NCI-H1417 (cell line): ENCODE measurements around the gene CGN.

Experiments used
- DNase-seq, 3 experiments: peaks; one replicate each; lab custom pipeline; 2025; lab: John Stamatoyannopoulos, UW

The CGN gene

GRCh38 chr1:151499930-151500329, 11.3 kb upstream of the CGN start:
- DNase-seq, result no peak

GRCh38 chr1:151501474-151501873, 9.7 kb upstream of the CGN start:
- DNase-seq, result no peak

GRCh38 chr1:151502035-151502700, 9.0 kb upstream of the CGN start:
- DNase-seq, result no peak

- DNase-seq, result no peak
Observed at GRCh38 chr1:151502859-151503780, 8.1 kb upstream of the CGN start.

- no peak for DNase-seq
Observed at GRCh38 chr1:151504252-151504651, 6.9 kb upstream of the CGN start.

- DNase-seq, result peak in 1 of 3 experiments; percentile 17
Observed at GRCh38 chr1:151504759-151505158, 6.4 kb upstream of the CGN start.

- no peak for DNase-seq
Observed at GRCh38 chr1:151508833-151509232, 2.4 kb upstream of the CGN start.

GRCh38 chr1:151509350-151510019, 1.7 kb upstream of the CGN start:
- DNase-seq, result no peak

GRCh38 chr1:151510020-151510405, 1.2 kb upstream of the CGN start:
- DNase-seq, result peak in 1 of 3 experiments; percentile 37

GRCh38 chr1:151510614-151510956, 602 bp upstream of the CGN start:
- no peak for DNase-seq

GRCh38 chr1:151511636-151512215, 539 bp downstream of the CGN start:
- peak; percentile 66 to 86 (median 85) for DNase-seq

- DNase-seq, result peak in 1 of 3 experiments; percentile 51
Observed at GRCh38 chr1:151512326-151512725, 1.1 kb downstream of the CGN start.

GRCh38 chr1:151512801-151513625, 1.8 kb downstream of the CGN start:
- DNase-seq, result peak in 2 of 3 experiments; percentile 32 to 54

- DNase-seq, result peak in 1 of 3 experiments; percentile 41
Observed at GRCh38 chr1:151513626-151514121, 2.5 kb downstream of the CGN start.

- peak in 1 of 3 experiments; percentile 34 for DNase-seq
Observed at GRCh38 chr1:151514366-151514765, 3.2 kb downstream of the CGN start.

- DNase-seq, result no peak
Observed at GRCh38 chr1:151515265-151515664, 4.1 kb downstream of the CGN start.

GRCh38 chr1:151516031-151516511, 4.9 kb downstream of the CGN start:
- DNase-seq, result no peak

- DNase-seq, result no peak
Observed at GRCh38 chr1:151518431-151518830, 7.2 kb downstream of the CGN start.

- DNase-seq, result no peak
Observed at GRCh38 chr1:151518936-151519335, 7.7 kb downstream of the CGN start.

- no peak for DNase-seq
Observed at GRCh38 chr1:151519667-151520066, 8.5 kb downstream of the CGN start.

- no peak for DNase-seq
Observed at GRCh38 chr1:151520359-151520758, 9.2 kb downstream of the CGN start.
